Stomach (tissue), 9 donors: ENCODE data around the gene CTRL. TPM values are rescaled to one million over a fixed set of nuclear protein-coding genes. Genes with fewer than 3 reads are reported as not detected.
"Not testable (repeated sequence)": the region's sequence is repeated elsewhere in the genome, so short reads cannot be mapped to it uniquely, and the experiment has no call there.

Source experiments
- DNase-seq, 2 donors: peaks; one replicate each; pipeline versions ENCODE4 v3.0.0 to v3.0.0-alpha.2; 2013 to 2019
- H3K27ac ChIP-seq, 5 donors: fragments of 200-600 bp in 4 of 5; sonication (generic) in 4 of 5; one replicate each; pipeline ENCODE4 v1.5.1; 2013 to 2019; ENCODE audit warnings: mild to moderate bottlenecking in 1 of 5, moderate library complexity in 1 of 5
- H3K27me3 ChIP-seq, 3 donors: fragments of 200-600 bp; sonication (generic); one replicate each; pipeline ENCODE4 v1.5.1; 2017 to 2019; ENCODE audit warnings: mixed run types in 1 of 3
- H3K36me3 ChIP-seq, 4 donors: fragments of 200-600 bp; sonication (generic); 1 replicate in 3 of 4; 2 replicates in 1 of 4; pipeline ENCODE4 v1.5.1; 2016 to 2019
- H3K4me1 ChIP-seq, 4 donors: fragments of 200-600 bp; sonication (generic); one replicate each; pipeline ENCODE4 v1.5.1; 2016 to 2019
- H3K4me3 ChIP-seq, 4 donors: fragments of 200-600 bp; sonication (generic) in 3 of 4; one replicate each; pipeline ENCODE4 v1.5.1; 2016 to 2019; ENCODE audit warnings: mild to moderate bottlenecking in 1 of 4
- H3K9me3 ChIP-seq, 4 donors: fragments of 200-600 bp; sonication (generic); one replicate each; pipeline ENCODE4 v1.5.1; 2016 to 2019
- EP300 ChIP-seq: sonication (generic); formaldehyde crosslinking; IDR thresholded peaks from one replicate; pipeline ENCODE4 v1.6.1; 2017; ENCODE audit warnings: antibody characterized with exemption
- POLR2A ChIP-seq, 4 donors: fragments of 450-650 bp; IDR thresholded peaks; one replicate each; pipeline ENCODE4 v1.6.1; 2016; ENCODE audit warnings: antibody characterized with exemption in 4 of 4, control low read depth in 2 of 4, mild to moderate bottlenecking in 1 of 4, moderate library complexity in 1 of 4
- POLR2AphosphoS5 ChIP-seq, 3 donors: sonication (generic); formaldehyde crosslinking; IDR thresholded peaks; one replicate each; pipeline ENCODE4 v1.6.1; 2016; ENCODE audit warnings: antibody characterized with exemption in 3 of 3
- WGBS, 5 donors: extraction: QIAGEN DNeasy Blood & Tissue Kit in 3 of 5; methylation state at CpG; one replicate each; pipeline versions ENCODE4 v1.1.5 to v1.1.7; 2013 to 2018; 5-methylcytosine and 5-hydroxymethylcytosine counted together
- intact Hi-C: fragments of 100-400 bp; cut with DNase I; formaldehyde crosslinking; loops from one replicate; pipeline ENCODE4 v1.15.1; 2023; ENCODE audit warnings: low total_unique reads
- polyA plus RNA-seq, 3 donors: library from polyadenylated mRNA; stranded (reverse); fragments of 200-250 nt; gene quantifications; one replicate each; pipeline ENCODE4 v1.2.3, GENCODE V29; 2013
- total RNA-seq, 5 donors: library from RNA; depleted of rRNA; stranded (reverse); fragments of >200 nt; gene quantifications; one replicate each; pipeline versions ENCODE4 v1.1.0 to v1.2.3, GENCODE V29; 2014 to 2016
- TF ChIP-seq, protein P1 (sequence below), 7 experiments: fragments of 450-650 bp in 4 of 7; fragments of 200-600 bp in 3 of 7; sonication (generic) in 3 of 7; IDR thresholded peaks; one replicate each; pipeline ENCODE4 v1.5.1; 2016 to 2019; ENCODE audit warnings: antibody characterized with exemption in 7 of 7, control low read depth in 2 of 7, mild to moderate bottlenecking in 1 of 7
- donor health status: healthy with polysubstance abuse.
- donor health status: Bipolar disorder and iron deficiency.
- donor health status: healthy.

The CTRL gene
- total and polyA plus RNA-seq, 8 donors: 0.37 to 11.0 (median 2.1) TPM; not detected in 1

- Histone ChIP-seq H3K4me3 (no peak overlapping the region), H3K4me1 (peaks cover 6 to 45% (median 29%) of the 10 kb centered on the region in 4 donors), H3K27ac (peak overlapping the region in 3 of 5 donors; percentile 20 to 66 (median 46)), H3K36me3 (peaks cover 15 to 72% (median 48%) of the 10 kb centered on the region in 4 donors), H3K27me3 (no peaks in the 10 kb centered on the region), H3K9me3 (no peaks in the 10 kb centered on the region)
- WGBS, 5 donors: 70 to 85% (median 77%) methylated on average over 4 of the region's 4 CpGs
- intact Hi-C loops: no loop called here
- DNase-seq: no peak
- TF ChIP-seq POLR2A (IDR thresholded peaks at IDR 0.05) (no peak), POLR2AphosphoS5 (IDR thresholded peaks at IDR 0.05) (no peak), EP300 (no peak)
- TF ChIP-seq, protein P1, sequence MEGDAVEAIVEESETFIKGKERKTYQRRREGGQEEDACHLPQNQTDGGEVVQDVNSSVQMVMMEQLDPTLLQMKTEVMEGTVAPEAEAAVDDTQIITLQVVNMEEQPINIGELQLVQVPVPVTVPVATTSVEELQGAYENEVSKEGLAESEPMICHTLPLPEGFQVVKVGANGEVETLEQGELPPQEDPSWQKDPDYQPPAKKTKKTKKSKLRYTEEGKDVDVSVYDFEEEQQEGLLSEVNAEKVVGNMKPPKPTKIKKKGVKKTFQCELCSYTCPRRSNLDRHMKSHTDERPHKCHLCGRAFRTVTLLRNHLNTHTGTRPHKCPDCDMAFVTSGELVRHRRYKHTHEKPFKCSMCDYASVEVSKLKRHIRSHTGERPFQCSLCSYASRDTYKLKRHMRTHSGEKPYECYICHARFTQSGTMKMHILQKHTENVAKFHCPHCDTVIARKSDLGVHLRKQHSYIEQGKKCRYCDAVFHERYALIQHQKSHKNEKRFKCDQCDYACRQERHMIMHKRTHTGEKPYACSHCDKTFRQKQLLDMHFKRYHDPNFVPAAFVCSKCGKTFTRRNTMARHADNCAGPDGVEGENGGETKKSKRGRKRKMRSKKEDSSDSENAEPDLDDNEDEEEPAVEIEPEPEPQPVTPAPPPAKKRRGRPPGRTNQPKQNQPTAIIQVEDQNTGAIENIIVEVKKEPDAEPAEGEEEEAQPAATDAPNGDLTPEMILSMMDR (IDR thresholded peaks at IDR 0.05): no peak
Measured at GRCh38 chr16:67917852-67918236, 13.8 kb downstream of the CTRL start.

DNA sequence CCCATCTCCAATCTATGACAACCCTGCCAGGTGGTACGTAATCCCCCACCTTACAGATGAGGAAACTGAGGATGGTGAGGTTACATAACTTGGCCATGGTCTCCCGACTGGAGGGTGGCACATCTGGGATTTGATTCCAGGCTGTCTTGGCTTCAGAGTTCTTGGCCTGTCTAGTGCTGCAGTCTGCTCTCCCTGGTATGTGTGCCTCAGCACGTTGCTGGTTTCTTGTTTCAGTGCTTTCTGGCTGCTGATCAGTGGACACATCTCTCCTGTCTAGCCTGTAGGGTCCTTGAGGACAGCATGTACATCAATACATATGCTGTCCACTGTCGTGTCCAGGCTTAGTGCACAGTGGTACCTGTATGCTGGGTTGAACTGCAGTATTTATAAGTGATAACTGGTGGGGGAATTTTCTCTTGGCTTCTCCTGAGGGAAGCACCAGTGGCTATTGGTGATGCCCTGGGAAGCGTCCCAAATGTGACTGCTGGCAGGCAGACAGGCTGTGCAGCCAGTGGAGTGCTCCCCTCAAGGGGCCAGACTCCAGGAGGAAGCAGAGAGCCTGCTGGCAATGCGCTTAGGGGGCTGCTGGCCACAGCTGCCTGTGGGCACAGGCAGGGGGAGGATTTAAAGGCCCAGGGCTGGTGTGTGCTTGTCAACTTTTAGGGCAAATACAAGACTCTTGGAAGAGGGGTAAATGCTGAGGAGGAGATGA, 14.4 kb downstream of the CTRL start:
- H3K4me3 ChIP-seq: no peak overlapping the region
- DNase-seq: no peak
- H3K27me3 ChIP-seq: no peaks in the 10 kb centered on the region
- peak overlapping the region in 3 of 5 donors; percentile 20 to 66 (median 46) for H3K27ac ChIP-seq
- peaks cover 10 to 67% (median 48%) of the 10 kb centered on the region in 4 donors for H3K36me3 ChIP-seq
- no peaks in the 10 kb centered on the region for H3K9me3 ChIP-seq
- TF ChIP-seq, protein P1 (IDR thresholded peaks at IDR 0.05): no peak
- TF ChIP-seq POLR2A (IDR thresholded peaks at IDR 0.05): no peak
- no peak for TF ChIP-seq POLR2AphosphoS5 (IDR thresholded peaks at IDR 0.05)
- TF ChIP-seq EP300: no peak
- peaks cover 6 to 40% (median 26%) of the 10 kb centered on the region in 4 donors for H3K4me1 ChIP-seq
- intact Hi-C loops: no loop called here
- 49 to 78% (median 71%) methylated on average over 6 of the region's 6 CpGs for WGBS, 5 donors

DNA sequence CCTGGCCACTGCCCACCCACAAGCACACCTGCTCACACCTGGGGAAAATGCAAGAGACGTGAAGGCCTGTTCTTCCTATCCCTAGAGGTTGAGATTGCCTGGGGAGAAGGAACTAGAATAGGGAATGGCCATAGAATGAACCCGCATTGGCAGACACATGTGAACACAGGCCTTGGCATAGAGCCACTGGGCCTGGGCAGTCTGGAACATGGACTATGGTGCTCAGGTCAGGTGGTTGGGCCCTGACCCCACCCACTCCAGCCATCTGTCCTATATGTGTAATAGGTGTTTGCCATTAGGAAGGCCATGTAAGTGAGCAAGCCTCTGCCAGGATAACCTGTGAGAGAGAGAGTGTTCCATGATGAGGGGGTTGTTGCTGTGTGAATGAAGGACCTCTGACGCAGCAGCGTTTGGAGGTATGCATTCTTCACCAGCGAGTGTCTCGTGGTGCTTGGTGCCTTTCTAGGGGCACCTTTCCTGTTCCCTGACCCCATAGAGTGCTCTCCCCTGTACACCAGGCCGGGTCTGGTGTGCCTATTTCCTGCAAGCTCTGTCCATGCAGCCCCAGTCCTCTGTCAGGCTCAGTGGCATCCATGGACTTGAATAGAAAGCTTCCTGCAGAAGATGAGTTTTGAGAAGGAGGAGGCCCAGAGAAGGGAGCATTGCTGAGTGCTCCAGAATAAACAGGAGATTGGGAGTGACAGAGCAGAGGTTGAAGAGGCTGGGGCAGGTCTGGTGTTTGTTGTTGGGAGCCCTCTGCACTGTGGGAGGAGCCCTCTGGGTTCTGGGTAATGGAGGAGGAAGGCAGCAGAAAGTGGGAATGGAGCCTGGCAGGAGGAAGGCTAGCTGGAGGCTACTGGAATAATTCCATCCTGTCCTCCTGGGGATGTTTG, 15.6 kb downstream of the CTRL start:
- TF ChIP-seq POLR2AphosphoS5 (IDR thresholded peaks at IDR 0.05) (no peak), EP300 (no peak), POLR2A (IDR thresholded peaks at IDR 0.05) (no peak)
- TF ChIP-seq, protein P1 (IDR thresholded peaks at IDR 0.05): no peak
- H3K9me3 ChIP-seq: no peaks in the 10 kb centered on the region
- peak in 1 of 2 donors; percentile 81 for DNase-seq
- H3K4me1 ChIP-seq: peaks cover 6 to 40% (median 22%) of the 10 kb centered on the region in 4 donors
- no peaks in the 10 kb centered on the region for H3K27me3 ChIP-seq
- WGBS, 5 donors: 67 to 82% (median 69%) methylated on average over 7 of the region's 7 CpGs
- no peak overlapping the region for H3K4me3 ChIP-seq
- H3K27ac ChIP-seq: no peak overlapping the region
- intact Hi-C loops: no loop called here
- peaks cover 8 to 72% (median 59%) of the 10 kb centered on the region in 4 donors for H3K36me3 ChIP-seq

- H3K27ac ChIP-seq, H3K4me3 ChIP-seq, intact Hi-C loops, DNase-seq, H3K27me3 ChIP-seq, H3K9me3 ChIP-seq: not testable (repeated sequence)
- H3K4me1 ChIP-seq: peaks cover 6 to 40% (median 22%) of the 10 kb centered on the region in 4 donors
- peaks cover 8 to 78% (median 65%) of the 10 kb centered on the region in 4 donors for H3K36me3 ChIP-seq
- WGBS, 5 donors: 43 to 78% (median 67%) methylated on average over 1 to 2 of the region's 2 CpGs
Measured at GRCh38 chr16:67915496-67915769, 16.2 kb downstream of the CTRL start.
